RCC 7860 (cell line): ENCODE data around the gene DQX1.
A peak's percentile ranks its signal among the peaks of the same experiment; 100 is the strongest.
"Not testable (repeated sequence)": the region's sequence is repeated elsewhere in the genome, so short reads cannot be mapped to it uniquely, and the experiment has no call there.

Experiments
- DNase-seq: peaks from one replicate; pipeline ENCODE4 v3.0.0-alpha.2; 2015; ENCODE audit warnings: low spot score
- FAIRE-seq: peaks from 2 replicates; lab custom pipeline; 2012; peaks lifted over from hg19 to GRCh38; lab: Jason Lieb, UNC

DQX1 gene

GRCh38 chr2:74525717-74526648 is at the start of gene DQX1:
DQX1 (minus strand) TSS chr2:74526231; CDS start chr2:74525729, 502 bp downstream.
- DNase-seq (peak; percentile 8), FAIRE-seq (no peak)

GRCh38 chr2:74575320-74575719 is 49.3 kb upstream of the DQX1 start:
- FAIRE-seq (no peak), DNase-seq (no peak)

GRCh38 chr2:74573747-74574562 is 47.9 kb upstream of the DQX1 start:
- no peak for DNase-seq
- no peak for FAIRE-seq

- DNase-seq = no peak
- no peak for FAIRE-seq
Observed at GRCh38 chr2:74572178-74572925, 46.3 kb upstream of the DQX1 start.

- no peak for FAIRE-seq
- no peak for DNase-seq
Observed at GRCh38 chr2:74571058-74571457, 45.0 kb upstream of the DQX1 start.

GRCh38 chr2:74569686-74570085 is 43.7 kb upstream of the DQX1 start:
- DNase-seq (no peak), FAIRE-seq (no peak)

- FAIRE-seq = no peak
- no peak for DNase-seq
Observed at GRCh38 chr2:74567881-74568280, 41.9 kb upstream of the DQX1 start.

GRCh38 chr2:74566754-74567085 is 40.7 kb upstream of the DQX1 start:
- DNase-seq (peak; percentile 50), FAIRE-seq (no peak)

GRCh38 chr2:74566076-74566753 is 40.2 kb upstream of the DQX1 start:
- FAIRE-seq (no peak), DNase-seq (no peak)

GRCh38 chr2:74564222-74564621 is 38.2 kb upstream of the DQX1 start:
- DNase-seq (peak; percentile 33), FAIRE-seq (no peak)

GRCh38 chr2:74562126-74562775 is 36.2 kb upstream of the DQX1 start:
- DNase-seq (no peak), FAIRE-seq (no peak)

GRCh38 chr2:74561022-74561421 is 35.0 kb upstream of the DQX1 start:
- not testable (repeated sequence) for DNase-seq, FAIRE-seq

GRCh38 chr2:74560591-74560990 is 34.6 kb upstream of the DQX1 start:
- DNase-seq = peak; percentile 43
- FAIRE-seq = no peak

- FAIRE-seq = no peak
Observed at GRCh38 chr2:74559912-74560311, 33.9 kb upstream of the DQX1 start.

GRCh38 chr2:74558284-74559230 is 32.5 kb upstream of the DQX1 start:
- DNase-seq (no peak), FAIRE-seq (no peak)

More at GRCh38 chr2:74559912-74560311, 33.9 kb upstream of the DQX1 start:
- DNase-seq = no peak

- no peak for FAIRE-seq
Observed at GRCh38 chr2:74556831-74557370, 30.9 kb upstream of the DQX1 start.

GRCh38 chr2:74556159-74556558 is 30.1 kb upstream of the DQX1 start:
- FAIRE-seq (no peak), DNase-seq (no peak)

More at GRCh38 chr2:74556831-74557370, 30.9 kb upstream of the DQX1 start:
- DNase-seq = no peak

GRCh38 chr2:74555610-74556103 is 29.6 kb upstream of the DQX1 start:
- FAIRE-seq (no peak), DNase-seq (no peak)
